ENCODE results near the gene DPYSL5. TPM values are rescaled to one million over a fixed set of nuclear protein-coding genes. Genes with fewer than 3 reads are reported as not detected.
"Not testable (repeated sequence)": the region's sequence is repeated elsewhere in the genome, so short reads cannot be mapped to it uniquely, and the experiment has no call there.

DPYSL5 gene
- total RNA-seq, 1 experiment from 2014 or later: not detected

GRCh38 chr2:26901326-26902183 lies 53.6 kb downstream of the DPYSL5 start:
- DNase-seq (ENCODE audit: low spot score): no peak

GRCh38 chr2:26903676-26904075 lies 55.7 kb downstream of the DPYSL5 start:
- no peak for DNase-seq (ENCODE audit: low spot score)

GRCh38 chr2:26904839-26905238 lies 56.9 kb downstream of the DPYSL5 start:
- DNase-seq (ENCODE audit: low spot score): no peak

- no peak for DNase-seq (ENCODE audit: low spot score)
Observed at GRCh38 chr2:26905341-26906198, 57.6 kb downstream of the DPYSL5 start.

- DNase-seq (ENCODE audit: low spot score): no peak
Observed at GRCh38 chr2:26907416-26907815, 59.5 kb downstream of the DPYSL5 start.

GRCh38 chr2:26910176-26910575 lies 62.2 kb downstream of the DPYSL5 start:
- no peak for DNase-seq (ENCODE audit: low spot score)

GRCh38 chr2:26911911-26912861 lies 64.3 kb downstream of the DPYSL5 start:
- no peak for DNase-seq (ENCODE audit: low spot score)

- no peak for DNase-seq (ENCODE audit: low spot score)
Observed at GRCh38 chr2:26913606-26913998, 65.7 kb downstream of the DPYSL5 start.

GRCh38 chr2:26913999-26914658 lies 66.2 kb downstream of the DPYSL5 start:
- DNase-seq (ENCODE audit: low spot score): no peak

- DNase-seq (ENCODE audit: low spot score): no peak
Observed at GRCh38 chr2:26914659-26915310, 66.9 kb downstream of the DPYSL5 start.

GRCh38 chr2:26915316-26915715 lies 67.4 kb downstream of the DPYSL5 start:
- DNase-seq (ENCODE audit: low spot score): no peak

GRCh38 chr2:26916128-26916692 lies 68.3 kb downstream of the DPYSL5 start:
- DNase-seq (ENCODE audit: low spot score): no peak

- DNase-seq (ENCODE audit: low spot score): no peak
Observed at GRCh38 chr2:26917135-26917836, 69.4 kb downstream of the DPYSL5 start.

GRCh38 chr2:26921323-26921722 lies 73.4 kb downstream of the DPYSL5 start:
- DNase-seq (ENCODE audit: low spot score): no peak

- peak; percentile 44 for DNase-seq (ENCODE audit: low spot score)
Observed at GRCh38 chr2:26922405-26923188, 74.7 kb downstream of the DPYSL5 start.

GRCh38 chr2:26923189-26923466 lies 75.2 kb downstream of the DPYSL5 start:
- not testable (repeated sequence) for DNase-seq (ENCODE audit: low spot score)

- DNase-seq (ENCODE audit: low spot score): no peak
Observed at GRCh38 chr2:26924731-26925099, 76.8 kb downstream of the DPYSL5 start.

GRCh38 chr2:26925100-26925791 lies 77.3 kb downstream of the DPYSL5 start:
- DNase-seq (ENCODE audit: low spot score): no peak

Data from HT-29 (cell line).